Measurements from ENCODE around the gene IGF2BP2.
"Not testable (repeated sequence)": the region's sequence is repeated elsewhere in the genome, so short reads cannot be mapped to it uniquely, and the experiment has no call there.

Gene IGF2BP2

DNA sequence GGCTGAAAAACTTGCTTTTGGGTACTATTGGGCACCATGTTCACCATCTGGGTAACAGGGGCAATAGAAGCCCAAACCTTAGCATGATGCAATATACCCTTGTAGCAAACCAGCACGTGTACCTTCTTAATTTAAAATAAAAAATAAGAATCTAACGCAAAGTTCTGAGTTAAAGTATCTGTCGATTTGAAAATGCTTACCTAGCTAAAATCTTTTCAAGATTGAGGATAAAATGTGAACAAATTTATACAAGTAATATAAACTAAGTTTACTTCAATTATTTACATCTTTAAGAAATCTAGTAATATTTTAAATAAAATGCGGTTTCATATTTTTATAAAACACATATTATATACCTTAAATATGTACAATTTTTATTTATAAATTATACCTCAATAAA is 38.1 kb upstream of the IGF2BP2 start:
- DNase-seq (ENCODE audit: low read depth), result no peak
- TF ChIP-seq, protein P1, sequence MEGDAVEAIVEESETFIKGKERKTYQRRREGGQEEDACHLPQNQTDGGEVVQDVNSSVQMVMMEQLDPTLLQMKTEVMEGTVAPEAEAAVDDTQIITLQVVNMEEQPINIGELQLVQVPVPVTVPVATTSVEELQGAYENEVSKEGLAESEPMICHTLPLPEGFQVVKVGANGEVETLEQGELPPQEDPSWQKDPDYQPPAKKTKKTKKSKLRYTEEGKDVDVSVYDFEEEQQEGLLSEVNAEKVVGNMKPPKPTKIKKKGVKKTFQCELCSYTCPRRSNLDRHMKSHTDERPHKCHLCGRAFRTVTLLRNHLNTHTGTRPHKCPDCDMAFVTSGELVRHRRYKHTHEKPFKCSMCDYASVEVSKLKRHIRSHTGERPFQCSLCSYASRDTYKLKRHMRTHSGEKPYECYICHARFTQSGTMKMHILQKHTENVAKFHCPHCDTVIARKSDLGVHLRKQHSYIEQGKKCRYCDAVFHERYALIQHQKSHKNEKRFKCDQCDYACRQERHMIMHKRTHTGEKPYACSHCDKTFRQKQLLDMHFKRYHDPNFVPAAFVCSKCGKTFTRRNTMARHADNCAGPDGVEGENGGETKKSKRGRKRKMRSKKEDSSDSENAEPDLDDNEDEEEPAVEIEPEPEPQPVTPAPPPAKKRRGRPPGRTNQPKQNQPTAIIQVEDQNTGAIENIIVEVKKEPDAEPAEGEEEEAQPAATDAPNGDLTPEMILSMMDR (IDR thresholded peaks at IDR 0.05; ENCODE audit: insufficient read depth, low read depth, low read length, missing control alignments), result no peak
- H3K4me3 ChIP-seq (ENCODE audit: low read depth, low read length), result no peak overlapping the region

DNA sequence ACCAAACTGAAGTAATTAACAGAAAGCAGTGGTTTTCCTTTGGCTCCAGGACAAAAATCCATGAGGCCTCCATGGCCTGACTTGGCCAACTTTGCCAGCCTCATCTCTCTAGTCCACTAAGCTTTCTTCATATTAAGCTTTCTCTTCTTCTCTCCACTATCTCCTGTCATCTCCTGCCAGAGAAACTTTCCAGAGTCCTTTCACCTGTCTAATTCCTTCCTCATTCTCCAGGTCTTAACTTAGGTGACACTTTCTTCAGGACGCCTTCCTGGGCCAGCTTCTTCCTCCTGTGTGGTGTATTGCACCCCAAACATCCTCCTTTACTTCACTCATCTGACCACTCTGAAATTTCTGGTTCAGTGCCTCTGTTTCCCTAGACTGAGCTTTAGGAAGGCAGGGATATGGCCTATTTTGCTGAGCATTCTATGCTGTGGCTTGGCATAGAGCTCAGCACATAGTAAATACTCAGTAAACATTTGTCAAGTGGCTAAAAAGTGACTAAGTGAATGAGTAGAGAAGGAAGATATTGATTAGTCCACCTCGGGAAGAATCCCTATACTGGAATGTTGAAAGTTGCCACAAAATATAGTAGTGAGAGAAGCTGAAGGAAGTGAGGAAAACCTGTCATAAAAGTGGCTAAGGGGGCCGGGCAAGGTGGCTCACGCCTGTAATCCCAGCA is 34.6 kb upstream of the IGF2BP2 start:
- no peak for DNase-seq (ENCODE audit: low read depth)
- TF ChIP-seq, protein P1 (IDR thresholded peaks at IDR 0.05; ENCODE audit: insufficient read depth, low read depth, low read length, missing control alignments), result no peak
- no peak overlapping the region for H3K4me3 ChIP-seq (ENCODE audit: low read depth, low read length)

DNA sequence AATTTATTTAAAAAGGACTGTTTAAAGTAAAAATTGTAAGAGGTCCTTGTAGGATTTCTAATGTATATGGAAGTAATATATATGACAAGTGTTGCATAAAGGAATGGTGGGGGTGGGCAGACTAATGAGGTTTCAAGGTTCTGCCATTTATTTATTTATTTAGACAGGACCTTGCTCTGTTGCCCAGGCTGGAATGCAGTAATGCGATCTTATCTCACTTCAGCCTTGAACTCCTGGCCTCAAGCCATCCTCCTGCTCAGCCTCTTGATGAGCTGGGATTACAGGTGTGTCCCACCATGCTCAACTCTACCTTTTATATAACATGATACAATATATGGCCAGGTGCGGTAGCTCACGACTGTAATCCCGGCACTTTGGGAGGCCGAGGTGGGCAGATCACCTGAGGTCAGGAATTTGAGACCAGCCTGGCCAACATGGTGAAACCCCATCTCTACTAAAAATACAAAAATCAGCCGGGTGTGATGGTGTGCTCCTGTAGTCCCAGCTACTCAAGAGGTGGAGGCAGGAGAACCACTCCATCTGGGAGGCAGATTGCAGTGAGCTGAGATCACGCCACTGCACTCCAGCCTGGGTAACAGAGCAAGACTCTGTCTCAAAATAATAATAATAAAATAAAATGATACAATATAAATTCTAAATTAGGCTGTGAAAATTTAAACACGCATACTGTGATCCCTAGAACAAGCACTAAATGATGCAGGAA is 33.8 kb upstream of the IGF2BP2 start:
- no peak overlapping the region for H3K4me3 ChIP-seq (ENCODE audit: low read depth, low read length)
- TF ChIP-seq, protein P1 (IDR thresholded peaks at IDR 0.05; ENCODE audit: insufficient read depth, low read depth, low read length, missing control alignments), result no peak
- no peak for DNase-seq (ENCODE audit: low read depth)

DNA sequence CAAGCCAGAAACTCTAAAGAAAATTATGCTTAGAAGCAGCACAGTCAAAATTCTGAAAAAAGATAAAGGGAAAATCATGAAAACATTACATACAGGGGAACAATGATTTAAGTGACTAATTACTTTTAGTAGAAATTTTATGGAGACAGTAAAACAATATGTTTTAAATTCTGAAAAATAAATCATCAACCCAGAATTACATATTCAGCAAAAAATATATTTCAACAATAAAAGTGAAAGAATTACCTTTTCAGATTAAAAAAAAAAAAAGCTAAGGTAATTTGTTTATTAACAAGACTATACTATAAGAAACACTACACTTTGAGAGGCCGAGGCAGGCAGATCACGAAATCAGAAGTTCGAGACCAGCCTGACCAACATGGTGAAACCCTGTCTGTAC is 32.4 kb upstream of the IGF2BP2 start:
- no peak overlapping the region for H3K4me3 ChIP-seq (ENCODE audit: low read depth, low read length)
- TF ChIP-seq, protein P1 (IDR thresholded peaks at IDR 0.05; ENCODE audit: insufficient read depth, low read depth, low read length, missing control alignments), result no peak
- no peak for DNase-seq (ENCODE audit: low read depth)

DNA sequence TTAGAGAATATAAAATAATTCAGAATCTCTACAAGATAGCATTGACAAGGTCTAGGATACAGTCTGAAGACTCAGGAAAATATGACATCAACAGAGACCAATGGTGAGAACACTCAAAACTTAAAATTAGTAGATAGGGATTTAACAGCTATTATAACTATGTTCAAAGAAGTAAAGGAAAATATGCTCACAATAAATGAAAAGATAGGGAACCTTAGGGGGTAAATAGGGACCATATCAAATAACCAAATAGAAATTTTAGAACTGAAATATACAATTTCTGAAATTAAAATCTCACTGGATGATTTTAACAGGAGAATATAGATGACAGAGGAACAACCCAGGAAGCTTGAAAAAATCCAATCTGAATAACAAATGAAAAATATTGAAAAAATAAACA is 31.8 kb upstream of the IGF2BP2 start:
- TF ChIP-seq, protein P1 (IDR thresholded peaks at IDR 0.05; ENCODE audit: insufficient read depth, low read depth, low read length, missing control alignments), result no peak
- no peak overlapping the region for H3K4me3 ChIP-seq (ENCODE audit: low read depth, low read length)
- DNase-seq (ENCODE audit: low read depth), result no peak

DNA sequence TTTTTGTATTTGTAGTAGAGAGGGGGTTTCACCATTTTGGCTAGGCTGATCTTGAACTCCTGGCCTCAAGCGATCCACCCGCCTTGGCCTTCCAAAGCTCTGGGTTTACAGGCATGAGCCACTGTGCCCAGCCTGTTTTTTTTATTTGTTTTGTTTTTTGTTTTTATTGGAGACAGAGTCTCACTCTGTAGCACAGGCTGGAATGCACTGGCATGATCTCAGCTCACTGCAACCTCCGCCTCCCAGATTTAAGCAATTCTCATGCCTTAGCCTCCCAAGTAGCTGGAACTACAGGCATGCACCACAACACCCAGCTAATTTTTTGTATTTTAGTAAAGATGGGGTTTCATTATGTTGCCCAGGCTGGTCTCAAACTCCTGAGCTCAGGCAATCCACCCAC is 28.9 kb upstream of the IGF2BP2 start:
- not testable (repeated sequence) for DNase-seq (ENCODE audit: low read depth)

DNA sequence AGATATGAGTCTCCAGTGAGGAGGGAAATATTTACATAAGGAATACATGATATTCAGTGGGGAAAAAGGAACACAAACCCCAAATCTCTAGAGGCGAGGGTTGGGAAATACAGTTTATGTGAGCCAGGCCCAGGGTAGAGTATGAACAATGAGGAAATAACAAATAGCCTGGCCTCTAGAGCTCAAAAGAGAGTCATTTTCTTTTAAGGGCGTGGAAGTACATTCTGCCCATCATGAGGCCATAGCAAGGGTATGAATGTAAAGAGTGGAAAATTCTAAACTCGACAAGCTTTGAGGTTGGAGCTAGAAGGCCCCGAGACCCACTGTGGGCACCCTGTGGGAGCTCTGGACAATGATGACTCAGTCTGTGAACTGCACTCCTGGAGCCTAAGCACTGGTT is 27.8 kb upstream of the IGF2BP2 start:
- no peak overlapping the region for H3K4me3 ChIP-seq (ENCODE audit: low read depth, low read length)
- DNase-seq (ENCODE audit: low read depth), result no peak
- TF ChIP-seq, protein P1 (IDR thresholded peaks at IDR 0.05; ENCODE audit: insufficient read depth, low read depth, low read length, missing control alignments), result no peak

More for the DNA sequence above, 28.9 kb upstream of the IGF2BP2 start:
- not testable (repeated sequence) for H3K4me3 ChIP-seq (ENCODE audit: low read depth, low read length)
